ENCODE measurements around the gene RSL24D1.

GRCh38 chr15:55245059-55245458 lies 48.3 kb upstream of the RSL24D1 start:
- no peak for TF ChIP-seq EZH2 (IDR thresholded peaks at IDR 0.05; ENCODE audit: insufficient read depth, poor library complexity, severe bottlenecking)
- no peak for TF ChIP-seq EZH2phosphoT487 (IDR thresholded peaks at IDR 0.05; ENCODE audit: insufficient read depth, low read depth)
